Endothelial cell of umbilical vein (primary cell): Measurements from ENCODE around the gene WRNIP1. TPM values are rescaled to one million over a fixed set of nuclear protein-coding genes. Genes with fewer than 3 reads are reported as not detected.

ENCODE experiments used
- BruUV-seq: library from RNA; stranded (reverse); fragments of 400-500 nt; replicated peaks from 2 replicates; lab custom pipeline; 2021; lab: Mats Ljungman, UMichigan
- CTCF ChIA-PET: fragments of 300-600, 350-600 bp; sonication (Branson Sonifier 250); formaldehyde crosslinking; loops from one replicate; lab custom pipeline; 2021; ENCODE audit warnings: antibody characterized with exemption, inconsistent platforms; lab: Charles Lee
- POLR2A ChIA-PET: fragments of 300-600, 350-600 bp; sonication (Branson Sonifier 250); formaldehyde crosslinking; loops from one replicate; lab custom pipeline; 2021; ENCODE audit warnings: antibody characterized with exemption, inconsistent platforms; lab: Charles Lee
- DNase-seq: peaks from one replicate; pipeline ENCODE4 v3.0.0-alpha.2; 2011; ENCODE audit warnings: low read depth, low spot score
- FAIRE-seq: peaks from 2 replicates; lab custom pipeline; 2011; peaks lifted over from hg19 to GRCh38; lab: Jason Lieb, UNC
- H2AFZ ChIP-seq: 2 replicates; pipeline ENCODE4 v1.6.0; 2012; ENCODE audit warnings: low read depth, low read length, control low read depth, inconsistent platforms
- H3K27ac ChIP-seq: 2 replicates; pipeline ENCODE4 v1.5.1; 2011; ENCODE audit warnings: low read depth, mild to moderate bottlenecking, control low read depth, low read length, moderate library complexity; ENCODE audit not compliant: insufficient read depth
- H3K27me3 ChIP-seq, 2 experiments: 2 replicates each; pipeline versions ENCODE4 v1.6.0 to v1.6.1; 2011; ENCODE audit warnings: low read length in 2 of 2, mixed read lengths in 1 of 2; ENCODE audit not compliant: control insufficient read depth in 2 of 2, insufficient read depth in 2 of 2
- H3K36me3 ChIP-seq, 2 experiments: 2 replicates in 1 of 2; 3 replicates in 1 of 2; pipeline ENCODE4 v1.5.1; 2011; ENCODE audit warnings: low read length in 2 of 2, mild to moderate bottlenecking in 1 of 2, moderate library complexity in 1 of 2; ENCODE audit not compliant: control insufficient read depth in 2 of 2, insufficient read depth in 2 of 2; ENCODE audit errors: extremely low read depth in 1 of 2
- H3K4me1 ChIP-seq: 3 replicates; pipeline ENCODE4 v1.5.1; 2011; ENCODE audit warnings: mild to moderate bottlenecking, low read length; ENCODE audit not compliant: control insufficient read depth, insufficient read depth; ENCODE audit errors: extremely low read depth
- H3K4me2 ChIP-seq: 2 replicates; pipeline ENCODE4 v1.6.1; 2011; ENCODE audit warnings: low read length, control low read depth, mixed read lengths; ENCODE audit not compliant: insufficient read depth
- H3K4me3 ChIP-seq, 3 experiments: fragments of 200-600 bp in 1 of 3; sonication (generic), shearing (Covaris generic) in 1 of 3; replicated peaks in 1 of 3; 2 replicates each; pipeline ENCODE4 v1.5.1; 2011 to 2016; ENCODE audit warnings: control low read depth in 3 of 3, low read length in 3 of 3, mild to moderate bottlenecking in 2 of 3, inconsistent platforms in 1 of 3, low read depth in 1 of 3, moderate library complexity in 1 of 3; ENCODE audit not compliant: insufficient read depth in 1 of 3
- H3K79me2 ChIP-seq: 2 replicates; pipeline ENCODE4 v1.6.0; 2012; ENCODE audit warnings: low read length, inconsistent platforms; ENCODE audit not compliant: control insufficient read depth, insufficient read depth
- H3K9ac ChIP-seq: replicated peaks from 2 replicates; pipeline ENCODE3; 2011; ENCODE audit warnings: low read length, control low read depth; ENCODE audit not compliant: insufficient read depth; ENCODE audit errors: extremely low read depth
- H3K9me1 ChIP-seq: replicated peaks from 3 replicates; pipeline ENCODE4 v1.6.0; 2011; ENCODE audit warnings: mild to moderate bottlenecking, low read length; ENCODE audit not compliant: control insufficient read depth, insufficient read depth; ENCODE audit errors: extremely low read depth
- H3K9me3 ChIP-seq: replicated peaks from 2 replicates; pipeline ENCODE4 v1.5.1; 2012; ENCODE audit warnings: low read length, inconsistent platforms; ENCODE audit not compliant: control insufficient read depth, insufficient read depth
- H4K20me1 ChIP-seq: replicated peaks from 2 replicates; pipeline ENCODE3; 2011; ENCODE audit warnings: mild to moderate bottlenecking, low read length; ENCODE audit not compliant: control insufficient read depth, insufficient read depth; ENCODE audit errors: extremely low read depth
- EZH2 ChIP-seq: IDR thresholded peaks from 2 replicates; pipeline ENCODE4 v1.6.1; 2012; ENCODE audit warnings: borderline replicate concordance, low read depth, mild to moderate bottlenecking, moderate library complexity, low read length, inconsistent platforms; ENCODE audit not compliant: severe bottlenecking
- FOS ChIP-seq: IDR thresholded peaks from 2 replicates; pipeline ENCODE4 v1.6.1; 2011; ENCODE audit warnings: mild to moderate bottlenecking, low read length, moderate library complexity, borderline replicate concordance; ENCODE audit not compliant: insufficient read depth
- GATA2 ChIP-seq: IDR thresholded peaks from 2 replicates; pipeline ENCODE4 v1.7.0; 2011; ENCODE audit warnings: low read depth, mild to moderate bottlenecking, moderate library complexity, mixed read lengths, low read length; ENCODE audit not compliant: insufficient read length, insufficient read depth
- JUN ChIP-seq: IDR thresholded peaks from 2 replicates; pipeline ENCODE4 v1.6.1; 2011; ENCODE audit warnings: borderline replicate concordance, low read depth; ENCODE audit not compliant: insufficient read length, insufficient read depth
- MYC ChIP-seq: IDR thresholded peaks from one replicate; pipeline ENCODE4 v1.6.1; 2011; ENCODE audit warnings: mild to moderate bottlenecking, low read depth, low read length
- POLR2A ChIP-seq: IDR thresholded peaks from 2 replicates; pipeline ENCODE4 v1.6.1; 2012; ENCODE audit warnings: low read depth, mild to moderate bottlenecking, control low read depth, low read length
- POLR2AphosphoS5 ChIP-seq: IDR thresholded peaks from 2 replicates; pipeline ENCODE4 v1.6.1; 2012; ENCODE audit warnings: low read depth, mild to moderate bottlenecking, control low read depth, low read length, moderate library complexity; ENCODE audit not compliant: insufficient read depth
- dilution Hi-C: fragments of 300-500 bp; cut with MboI; formaldehyde crosslinking; loops from one replicate; pipeline ENCODE4 v1.15.0; 2019; ENCODE audit warnings: low sequenced_read_pairs; ENCODE audit not compliant: extremely low pct_ligation_motif_present
- intact Hi-C: fragments of 100-400 bp; cut with micrococcal nuclease; formaldehyde crosslinking; loops from one replicate; pipeline ENCODE4 v1.10.0; 2022
- polyA plus RNA-seq, 4 experiments: library from polyadenylated mRNA; depleted of rRNA in 3 of 4; stranded (reverse) in 3 of 4; unstranded in 1 of 4; fragments of >200 nt; gene quantifications; 2 replicates each; pipeline versions ENCODE4 v1.2.1 to v1.2.3, GENCODE V29; 2011 to 2012; ENCODE audit warnings: missing spikeins in 1 of 4
- total RNA-seq: library from RNA; stranded (reverse); gene quantifications from 2 replicates; pipeline ENCODE4 v1.2.3, GENCODE V29; 2021
- TF ChIP-seq, protein P1 (sequence below), 2 donors: IDR thresholded peaks; 1 replicate in 1 of 2; 2 replicates in 1 of 2; pipeline ENCODE4 v1.5.1; 2011; ENCODE audit warnings: low read length in 2 of 2, mild to moderate bottlenecking in 2 of 2, moderate library complexity in 2 of 2, control low read depth in 1 of 2, inconsistent platforms in 1 of 2, low read depth in 1 of 2; ENCODE audit not compliant: insufficient read depth in 1 of 2; ENCODE audit errors: extremely low read depth in 1 of 2
- TF ChIP-seq, protein P2 (sequence below): IDR thresholded peaks from 2 replicates; pipeline ENCODE4 v1.6.1; 2011; ENCODE audit not compliant: insufficient read depth, insufficient read length

The WRNIP1 gene
- total and polyA plus RNA-seq, 2 donors (not counting 3 experiments of a cell fraction or from before 2014, with no cell fraction given), result 50.1 to 68.9 TPM

DNA sequence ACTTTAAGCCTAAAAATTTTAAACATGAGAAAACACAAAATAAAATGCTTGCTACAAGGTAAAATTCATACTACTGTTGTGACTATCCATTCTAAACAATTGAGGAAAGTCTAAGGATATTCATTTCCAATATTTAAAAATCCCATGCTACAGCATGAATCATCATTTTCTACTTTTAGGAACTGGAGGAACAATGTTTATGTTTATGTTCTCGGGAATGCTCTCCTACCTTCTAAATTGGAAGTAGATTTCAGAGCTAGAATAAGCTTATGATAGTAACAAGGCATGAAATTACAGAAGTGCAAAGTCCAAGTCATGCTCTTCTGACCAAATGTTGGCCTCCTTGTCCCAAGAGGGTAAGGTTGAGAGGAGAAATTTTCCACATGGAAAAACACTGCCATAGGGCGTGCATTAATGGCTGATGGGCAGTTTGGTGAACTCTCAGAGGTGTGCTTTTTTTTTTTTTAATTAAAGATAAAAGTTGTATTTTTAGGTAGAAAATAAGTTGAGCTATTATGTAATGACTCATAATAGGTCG lies 8.4 kb upstream of the WRNIP1 start:
- dilution Hi-C loops, result no loop called here

More for the DNA sequence above, 8.4 kb upstream of the WRNIP1 start:
- DNase-seq, result no peak
- no TSS peak for BruUV-seq
- no peaks in the 10 kb centered on the region for H3K36me3 ChIP-seq
- H3K27ac ChIP-seq, result no peak overlapping the region
- ChIA-PET CTCF (interaction anchor here (6.8 kb wide), 1 partner anchor 18 kb away, joined by 53 read pairs; no protein-coding TSS in a partner anchor), POLR2A (no interaction called here)
- FAIRE-seq, result no peak
- no peaks in the 10 kb centered on the region for H3K9me3 ChIP-seq
- intact Hi-C loops, result no loop called here
- no peaks in the 10 kb centered on the region for H3K9me1 ChIP-seq
- H2AFZ ChIP-seq, result no peak overlapping the region
- H4K20me1 ChIP-seq, result no peaks in the 10 kb centered on the region
- H3K27me3 ChIP-seq, result peaks cover 0 to 1% of the 10 kb centered on the region in 2 experiments
- no peaks in the 10 kb centered on the region for H3K79me2 ChIP-seq
- no peak overlapping the region for H3K4me2 ChIP-seq
- H3K4me3 ChIP-seq, result no peak overlapping the region
- no peaks in the 10 kb centered on the region for H3K4me1 ChIP-seq
- TF ChIP-seq GATA2 (no peak), POLR2AphosphoS5 (no peak), POLR2A (no peak), JUN (no peak), FOS (no peak), EZH2 (no peak), MYC (no peak)
- TF ChIP-seq, protein P1, sequence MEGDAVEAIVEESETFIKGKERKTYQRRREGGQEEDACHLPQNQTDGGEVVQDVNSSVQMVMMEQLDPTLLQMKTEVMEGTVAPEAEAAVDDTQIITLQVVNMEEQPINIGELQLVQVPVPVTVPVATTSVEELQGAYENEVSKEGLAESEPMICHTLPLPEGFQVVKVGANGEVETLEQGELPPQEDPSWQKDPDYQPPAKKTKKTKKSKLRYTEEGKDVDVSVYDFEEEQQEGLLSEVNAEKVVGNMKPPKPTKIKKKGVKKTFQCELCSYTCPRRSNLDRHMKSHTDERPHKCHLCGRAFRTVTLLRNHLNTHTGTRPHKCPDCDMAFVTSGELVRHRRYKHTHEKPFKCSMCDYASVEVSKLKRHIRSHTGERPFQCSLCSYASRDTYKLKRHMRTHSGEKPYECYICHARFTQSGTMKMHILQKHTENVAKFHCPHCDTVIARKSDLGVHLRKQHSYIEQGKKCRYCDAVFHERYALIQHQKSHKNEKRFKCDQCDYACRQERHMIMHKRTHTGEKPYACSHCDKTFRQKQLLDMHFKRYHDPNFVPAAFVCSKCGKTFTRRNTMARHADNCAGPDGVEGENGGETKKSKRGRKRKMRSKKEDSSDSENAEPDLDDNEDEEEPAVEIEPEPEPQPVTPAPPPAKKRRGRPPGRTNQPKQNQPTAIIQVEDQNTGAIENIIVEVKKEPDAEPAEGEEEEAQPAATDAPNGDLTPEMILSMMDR (IDR thresholded peaks at IDR 0.05; ENCODE audit: extremely low read depth in 1 of 2, insufficient read depth in 1 of 2, low read depth in 1 of 2, low read length in 2 of 2), result no peak
- TF ChIP-seq, protein P2, sequence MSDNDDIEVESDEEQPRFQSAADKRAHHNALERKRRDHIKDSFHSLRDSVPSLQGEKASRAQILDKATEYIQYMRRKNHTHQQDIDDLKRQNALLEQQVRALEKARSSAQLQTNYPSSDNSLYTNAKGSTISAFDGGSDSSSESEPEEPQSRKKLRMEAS, result no peak
- no peak overlapping the region for H3K9ac ChIP-seq
